GM13976 (cell line): ENCODE results near the gene SEC61A1.

Experiments used
- DNase-seq: peaks from one replicate; pipeline ENCODE4 v3.0.0; 2012; ENCODE audit warnings: low spot score
- CTCF ChIP-seq: IDR thresholded peaks from 2 replicates; pipeline ENCODE4 v1.5.1; 2012; ENCODE audit warnings: borderline replicate concordance, mild to moderate bottlenecking; ENCODE audit not compliant: insufficient read depth; ENCODE audit errors: extremely low read depth, missing control alignments, control extremely low read depth
- in situ Hi-C: fragments of 300-500 bp; cut with MboI; formaldehyde crosslinking; loops from one replicate; pipeline ENCODE4 v1.12.0; 2022; ENCODE audit warnings: low sequenced_read_pairs, mixed read lengths, inconsistent platforms; ENCODE audit not compliant: unreplicated experiment

SEC61A1 gene

GRCh38 chr3:128075522-128076482, 23.6 kb downstream of the SEC61A1 start:
- in situ Hi-C loops = no loop called here
- TF ChIP-seq CTCF = peak; percentile 97
- DNase-seq = peak; percentile 90

GRCh38 chr3:128076483-128077201, 24.4 kb downstream of the SEC61A1 start:
- TF ChIP-seq CTCF = no peak
- no peak for DNase-seq
- in situ Hi-C loops = no loop called here

GRCh38 chr3:128077202-128077624, 25.0 kb downstream of the SEC61A1 start:
- DNase-seq = no peak
- TF ChIP-seq CTCF = no peak
- in situ Hi-C loops = no loop called here

- TF ChIP-seq CTCF = no peak
- in situ Hi-C loops = no loop called here
- no peak for DNase-seq
Observed at GRCh38 chr3:128077665-128078064, 25.4 kb downstream of the SEC61A1 start.

- in situ Hi-C loops = no loop called here
- TF ChIP-seq CTCF = no peak
- no peak for DNase-seq
Observed at GRCh38 chr3:128078322-128078721, 26.1 kb downstream of the SEC61A1 start.

- no peak for DNase-seq
- in situ Hi-C loops = no loop called here
- TF ChIP-seq CTCF = no peak
Observed at GRCh38 chr3:128078875-128079274, 26.6 kb downstream of the SEC61A1 start.
